Hepatocyte (in vitro differentiated cells): ENCODE data around the gene FRMD4B. TPM values are rescaled to one million over a fixed set of nuclear protein-coding genes. Genes with fewer than 3 reads are reported as not detected.

Experiments used
- DNase-seq: peaks from one replicate; pipeline ENCODE4 v3.0.0-alpha.2; 2016; ENCODE audit warnings: low spot score
- H2AFZ ChIP-seq: fragments of 200-600 bp; sonication (generic); 2 replicates; pipeline ENCODE4 v1.6.0; 2016; ENCODE audit warnings: antibody characterized with exemption, mild to moderate bottlenecking
- H3K27ac ChIP-seq: fragments of 200-600 bp; sonication (generic); 2 replicates; pipeline ENCODE4 v1.5.1; 2016; ENCODE audit warnings: mild to moderate bottlenecking
- H3K27me3 ChIP-seq: fragments of 200-600 bp; sonication (generic); 2 replicates; pipeline ENCODE4 v1.6.1; 2016
- H3K36me3 ChIP-seq: fragments of 200-600 bp; sonication (generic); replicated peaks from 2 replicates; pipeline ENCODE4 v1.5.1; 2016; ENCODE audit warnings: low read depth; ENCODE audit not compliant: insufficient read depth
- H3K4me1 ChIP-seq: fragments of 200-600 bp; sonication (generic); 2 replicates; pipeline ENCODE4 v1.5.1; 2016; ENCODE audit warnings: mild to moderate bottlenecking, moderate library complexity; ENCODE audit not compliant: insufficient read depth
- H3K4me2 ChIP-seq: fragments of 200-600 bp; sonication (generic); 2 replicates; pipeline ENCODE4 v1.6.0; 2016
- H3K4me3 ChIP-seq: fragments of 200-600 bp; sonication (generic); 2 replicates; pipeline ENCODE4 v1.5.1; 2016; ENCODE audit warnings: mild to moderate bottlenecking
- H3K79me2 ChIP-seq: fragments of 200-600 bp; sonication (generic); 2 replicates; pipeline ENCODE4 v1.6.0; 2017; ENCODE audit warnings: mild to moderate bottlenecking
- H3K9me2 ChIP-seq: fragments of 200-600 bp; sonication (generic); replicated peaks from 2 replicates; pipeline ENCODE4 v1.6.0; 2017; ENCODE audit warnings: mild to moderate bottlenecking; ENCODE audit not compliant: insufficient read depth
- H3K9me3 ChIP-seq: fragments of 200-600 bp; sonication (generic); 2 replicates; pipeline ENCODE4 v1.5.1; 2016; ENCODE audit warnings: low read depth, mild to moderate bottlenecking
- H4K20me1 ChIP-seq: fragments of 200-600 bp; sonication (generic); 2 replicates; pipeline ENCODE4 v1.6.0; 2016; ENCODE audit warnings: mild to moderate bottlenecking; ENCODE audit not compliant: insufficient read depth, poor library complexity, severe bottlenecking
- EZH2 ChIP-seq: fragments of 200-600 bp; sonication (generic); IDR thresholded peaks from 2 replicates; pipeline ENCODE4 v1.6.1; 2016; ENCODE audit warnings: antibody characterized with exemption, mild to moderate bottlenecking, borderline replicate concordance
- EZH2phosphoT487 ChIP-seq: fragments of 200-600 bp; sonication (generic); IDR thresholded peaks from one replicate; pipeline ENCODE4 v1.6.1; 2018; ENCODE audit warnings: antibody characterized with exemption, mild to moderate bottlenecking, low read depth, moderate library complexity; ENCODE audit not compliant: unreplicated experiment, severe bottlenecking
- WGBS: methylation state at CpG from one replicate; pipeline ENCODE4 v1.1.6; 2016; ENCODE audit warnings: low lambda C conversion rate; ENCODE audit errors: missing lambda C conversion rate; 5-methylcytosine and 5-hydroxymethylcytosine counted together
- polyA plus RNA-seq: library from polyadenylated mRNA; unstranded; fragments of >200 nt; fragmentation: Nextera tagmentation; extraction: Ambion mirVana; gene quantifications from 2 replicates; pipeline ENCODE4 v1.2.1, GENCODE V29; 2016
- total RNA-seq: library from RNA; depleted of rRNA; stranded (reverse); fragments of >200 nt; gene quantifications from 2 replicates; pipeline ENCODE4 v1.2.3, GENCODE V29; 2014
- TF ChIP-seq, protein P1 (sequence below): fragments of 200-600 bp; sonication (generic); IDR thresholded peaks from 2 replicates; pipeline ENCODE4 v1.5.1; 2016; ENCODE audit warnings: antibody characterized with exemption, mild to moderate bottlenecking; ENCODE audit not compliant: poor library complexity

The FRMD4B gene
- total and polyA plus RNA-seq, 2 experiments from 2014 or later, result 10.8 to 28.1 TPM

DNA sequence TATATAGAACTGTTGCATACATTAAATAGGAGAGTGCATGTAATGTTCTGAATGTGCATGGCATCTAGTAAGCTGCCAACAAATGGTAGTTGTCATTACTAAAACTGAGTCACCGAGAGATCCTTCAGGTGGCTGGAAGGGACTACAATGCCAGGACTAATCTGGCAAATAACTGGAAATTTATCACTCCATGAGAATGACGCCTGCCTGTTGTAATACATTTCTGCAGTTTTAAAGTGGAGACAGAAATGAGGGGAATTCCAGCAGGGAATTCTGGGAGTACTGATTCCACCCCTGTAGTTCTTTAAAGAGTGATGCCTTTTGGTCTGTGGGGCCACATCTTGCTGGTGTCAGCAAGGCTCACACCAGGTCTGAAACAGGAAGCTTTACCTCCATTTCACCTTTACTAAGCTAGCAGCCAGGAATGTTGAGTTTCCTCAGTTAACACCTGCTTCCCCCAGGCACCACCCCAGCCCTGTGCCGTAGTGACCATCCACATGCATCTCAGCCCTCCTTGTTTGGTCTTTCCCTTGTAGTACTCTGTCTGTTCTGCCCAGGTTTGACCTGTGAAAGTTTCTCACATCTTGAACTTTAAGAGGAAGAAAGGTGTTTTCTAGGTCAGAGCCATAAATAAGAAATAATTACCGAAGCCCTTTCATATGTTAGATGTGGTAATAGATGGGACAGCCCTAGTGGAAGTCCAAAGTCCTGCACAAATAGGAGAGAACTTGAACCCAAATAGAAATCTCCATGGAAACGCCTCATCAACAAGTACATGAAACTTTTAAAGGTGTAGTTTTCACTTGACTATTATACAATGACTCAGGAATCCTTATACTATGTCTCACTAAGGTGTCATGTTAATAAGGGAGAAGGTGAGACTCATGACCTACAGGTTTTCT is 206.8 kb downstream of the FRMD4B start:
- H2AFZ ChIP-seq, result no peak overlapping the region
- H3K79me2 ChIP-seq, result peaks cover 5% of the 10 kb centered on the region
- no peaks in the 10 kb centered on the region for H3K9me2 ChIP-seq
- no peaks in the 10 kb centered on the region for H3K27me3 ChIP-seq
- H3K9me3 ChIP-seq, result no peaks in the 10 kb centered on the region
- WGBS, result 67% methylated on average over 5 of the region's 5 CpGs
- TF ChIP-seq EZH2 (no peak), EZH2phosphoT487 (no peak)
- TF ChIP-seq, protein P1, sequence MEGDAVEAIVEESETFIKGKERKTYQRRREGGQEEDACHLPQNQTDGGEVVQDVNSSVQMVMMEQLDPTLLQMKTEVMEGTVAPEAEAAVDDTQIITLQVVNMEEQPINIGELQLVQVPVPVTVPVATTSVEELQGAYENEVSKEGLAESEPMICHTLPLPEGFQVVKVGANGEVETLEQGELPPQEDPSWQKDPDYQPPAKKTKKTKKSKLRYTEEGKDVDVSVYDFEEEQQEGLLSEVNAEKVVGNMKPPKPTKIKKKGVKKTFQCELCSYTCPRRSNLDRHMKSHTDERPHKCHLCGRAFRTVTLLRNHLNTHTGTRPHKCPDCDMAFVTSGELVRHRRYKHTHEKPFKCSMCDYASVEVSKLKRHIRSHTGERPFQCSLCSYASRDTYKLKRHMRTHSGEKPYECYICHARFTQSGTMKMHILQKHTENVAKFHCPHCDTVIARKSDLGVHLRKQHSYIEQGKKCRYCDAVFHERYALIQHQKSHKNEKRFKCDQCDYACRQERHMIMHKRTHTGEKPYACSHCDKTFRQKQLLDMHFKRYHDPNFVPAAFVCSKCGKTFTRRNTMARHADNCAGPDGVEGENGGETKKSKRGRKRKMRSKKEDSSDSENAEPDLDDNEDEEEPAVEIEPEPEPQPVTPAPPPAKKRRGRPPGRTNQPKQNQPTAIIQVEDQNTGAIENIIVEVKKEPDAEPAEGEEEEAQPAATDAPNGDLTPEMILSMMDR, result no peak
- no peaks in the 10 kb centered on the region for H4K20me1 ChIP-seq
- peaks cover 22% of the 10 kb centered on the region for H3K4me1 ChIP-seq
- H3K36me3 ChIP-seq, result no peaks in the 10 kb centered on the region
- H3K27ac ChIP-seq, result peak overlapping the region; percentile 85
- H3K4me3 ChIP-seq, result no peak overlapping the region
- peak; percentile 80 for DNase-seq
- H3K4me2 ChIP-seq, result peak overlapping the region; percentile 47

DNA sequence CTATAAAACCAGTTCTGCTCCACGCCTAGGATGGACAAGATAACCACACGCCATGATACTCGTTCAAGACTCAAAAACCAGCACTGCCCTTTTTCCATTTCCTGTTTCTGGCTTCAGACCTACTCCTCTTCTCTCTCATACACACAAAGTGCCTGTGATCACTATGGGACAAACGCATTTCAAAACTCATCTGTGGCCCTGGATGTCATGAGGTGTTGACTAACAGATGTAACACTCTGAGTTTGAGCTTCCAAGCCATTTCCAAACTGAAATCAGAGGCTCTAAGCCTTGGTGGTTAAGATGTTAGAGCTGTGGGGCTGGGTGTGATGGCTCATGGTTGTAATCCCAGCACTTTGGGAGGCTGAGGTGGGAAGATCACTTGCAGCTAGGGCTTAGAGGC is 207.8 kb downstream of the FRMD4B start:
- no peak for DNase-seq
- H3K9me3 ChIP-seq, result no peaks in the 10 kb centered on the region
- no peaks in the 10 kb centered on the region for H3K9me2 ChIP-seq
- no peaks in the 10 kb centered on the region for H3K36me3 ChIP-seq
- TF ChIP-seq EZH2phosphoT487 (no peak), EZH2 (no peak)
- TF ChIP-seq, protein P1, result no peak
- WGBS, result 94% methylated on average over 4 of the region's 4 CpGs
- peaks cover 22% of the 10 kb centered on the region for H3K4me1 ChIP-seq
- no peaks in the 10 kb centered on the region for H3K27me3 ChIP-seq
- no peak overlapping the region for H3K4me3 ChIP-seq
- no peaks in the 10 kb centered on the region for H4K20me1 ChIP-seq
- peak overlapping the region; percentile 85 for H3K27ac ChIP-seq
- peaks cover 5% of the 10 kb centered on the region for H3K79me2 ChIP-seq
- H3K4me2 ChIP-seq, result no peak overlapping the region
- H2AFZ ChIP-seq, result no peak overlapping the region

DNA sequence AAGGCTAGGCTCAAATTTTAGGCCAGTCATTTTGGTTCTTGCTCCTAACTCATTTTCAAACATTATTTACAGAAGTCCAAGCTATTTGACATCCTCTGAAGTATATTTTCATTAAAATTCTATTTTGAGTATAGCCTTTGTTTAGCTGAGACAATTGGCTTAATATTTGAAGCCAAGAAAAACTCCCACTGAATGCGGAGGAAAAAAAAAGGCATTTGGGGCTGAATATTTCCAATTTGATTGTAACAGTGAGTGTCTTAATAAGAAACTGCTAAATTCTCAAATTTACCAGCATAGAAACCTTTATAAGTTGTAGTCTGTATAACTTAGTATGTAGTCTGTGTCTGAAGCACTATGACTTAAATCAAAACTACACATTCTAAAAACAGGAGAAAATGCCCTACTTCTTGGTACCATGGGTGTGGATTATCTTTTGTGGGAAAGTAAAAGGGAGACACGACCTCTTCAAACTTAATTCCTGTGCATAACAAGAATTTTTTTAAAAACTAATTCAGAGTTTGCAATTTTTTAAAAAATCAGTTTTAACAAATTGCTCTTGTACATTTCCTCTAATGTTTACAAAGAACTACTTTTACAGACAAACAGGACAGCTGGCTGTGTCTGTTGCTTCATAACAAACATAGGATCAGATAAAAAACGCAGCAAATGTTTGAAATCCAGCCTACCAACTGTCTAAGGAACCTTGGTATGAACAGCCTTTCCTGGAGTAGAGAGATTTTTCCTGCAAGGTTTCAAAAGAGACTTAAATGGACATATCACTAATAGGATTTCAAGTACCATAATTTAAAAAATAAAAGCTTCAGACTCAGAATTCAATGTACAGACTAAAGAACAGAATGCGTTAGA is 210.8 kb downstream of the FRMD4B start:
- Histone ChIP-seq H3K79me2 (peaks cover 5% of the 10 kb centered on the region), H3K4me3 (no peak overlapping the region), H3K27ac (no peak overlapping the region), H3K9me2 (no peaks in the 10 kb centered on the region), H3K4me2 (no peak overlapping the region), H3K36me3 (no peaks in the 10 kb centered on the region), H3K4me1 (peaks cover 27% of the 10 kb centered on the region), H3K27me3 (no peaks in the 10 kb centered on the region), H3K9me3 (no peaks in the 10 kb centered on the region), H2AFZ (no peak overlapping the region), H4K20me1 (no peaks in the 10 kb centered on the region)
- 71% methylated on average over 4 of the region's 4 CpGs for WGBS
- TF ChIP-seq, protein P1, result no peak
- no peak for TF ChIP-seq EZH2
- TF ChIP-seq EZH2phosphoT487, result no peak
- no peak for DNase-seq
